Effector CD8-positive, alpha-beta T cell (primary cell): ENCODE measurements around the gene OCLN.
"Not testable (repeated sequence)": the region's sequence is repeated elsewhere in the genome, so short reads cannot be mapped to it uniquely, and the experiment has no call there.

ENCODE experiments used
- DNase-seq: peaks from one replicate; lab custom pipeline; 2025; lab: John Stamatoyannopoulos, UW
- total RNA-seq, 4 experiments: gene quantifications; one replicate each; lab custom pipeline; 2026; lab: John Stamatoyannopoulos, UW

OCLN gene
- 0.61 to 1.3 (median 1.0) reads per million in 4 experiments for total RNA-seq

GRCh38 chr5:69492391-69492922 is at the start of gene OCLN:
OCLN (plus strand) TSS chr5:69492790; CDS start chr5:69504245, 11,455 bp downstream.
- DNase-seq: no peak

- DNase-seq: no peak
Observed at GRCh38 chr5:69444127-69444754, 48.3 kb upstream of the OCLN start.

- no peak for DNase-seq
Observed at GRCh38 chr5:69449511-69449910, 43.1 kb upstream of the OCLN start.

GRCh38 chr5:69450116-69450515 is 42.5 kb upstream of the OCLN start:
- no peak for DNase-seq

GRCh38 chr5:69450527-69450926 is 42.1 kb upstream of the OCLN start:
- DNase-seq: not testable (repeated sequence)

- no peak for DNase-seq
Observed at GRCh38 chr5:69451941-69452647, 40.5 kb upstream of the OCLN start.

- not testable (repeated sequence) for DNase-seq
Observed at GRCh38 chr5:69453487-69453886, 39.1 kb upstream of the OCLN start.

GRCh38 chr5:69454460-69455249 is 37.9 kb upstream of the OCLN start:
- no peak for DNase-seq

- DNase-seq: not testable (repeated sequence)
Observed at GRCh38 chr5:69455428-69455988, 37.1 kb upstream of the OCLN start.

GRCh38 chr5:69462170-69462569 is 30.4 kb upstream of the OCLN start:
- no peak for DNase-seq

- not testable (repeated sequence) for DNase-seq
Observed at GRCh38 chr5:69466375-69466774, 26.2 kb upstream of the OCLN start.

GRCh38 chr5:69467442-69468225 is 25.0 kb upstream of the OCLN start:
- DNase-seq: no peak

GRCh38 chr5:69468631-69469030 is 24.0 kb upstream of the OCLN start:
- DNase-seq: no peak

GRCh38 chr5:69471516-69471915 is 21.1 kb upstream of the OCLN start:
- not testable (repeated sequence) for DNase-seq

- DNase-seq: not testable (repeated sequence)
Observed at GRCh38 chr5:69472535-69473143, 20.0 kb upstream of the OCLN start.

- no peak for DNase-seq
Observed at GRCh38 chr5:69477170-69477569, 15.4 kb upstream of the OCLN start.

GRCh38 chr5:69478296-69478695 is 14.3 kb upstream of the OCLN start:
- DNase-seq: not testable (repeated sequence)

- DNase-seq: no peak
Observed at GRCh38 chr5:69484891-69485290, 7.7 kb upstream of the OCLN start.

- no peak for DNase-seq
Observed at GRCh38 chr5:69485471-69485870, 7.1 kb upstream of the OCLN start.

GRCh38 chr5:69489246-69489645 is 3.3 kb upstream of the OCLN start:
- DNase-seq: no peak

- no peak for DNase-seq
Observed at GRCh38 chr5:69491027-69491426, 1.6 kb upstream of the OCLN start.
